PC-3 (cell line): Measurements from ENCODE around the gene TTLL12. TPM values are rescaled to one million over a fixed set of nuclear protein-coding genes. Genes with fewer than 3 reads are reported as not detected.

ENCODE experiments used
- ATAC-seq: fragments of 200-7000 bp; cut with Tn5 transposase; 2 replicates; pipeline ENCODE4 v1.9.1; 2020; ENCODE audit warnings: mild to moderate bottlenecking, moderate library complexity
- BruUV-seq: library from RNA; stranded (reverse); fragments of 400-500 nt; replicated peaks from 2 replicates; lab custom pipeline; 2021; lab: Mats Ljungman, UMichigan
- CTCF ChIA-PET: fragments of 300-600 bp; sonication (Branson Sonifier 250); formaldehyde crosslinking; loops from one replicate; lab custom pipeline; 2022; ENCODE audit warnings: antibody characterized with exemption; lab: Charles Lee
- POLR2A ChIA-PET: fragments of 300-600 bp; sonication (Branson Sonifier 250); formaldehyde crosslinking; loops from one replicate; lab custom pipeline; 2022; ENCODE audit warnings: antibody characterized with exemption; ENCODE audit not compliant: unreplicated experiment; lab: Charles Lee
- DNase-seq: peaks from one replicate; pipeline ENCODE4 v3.0.0-alpha.2; 2015
- H2AFZ ChIP-seq: fragments of 300-600 bp; sonication (generic); 2 replicates; pipeline ENCODE4 v1.6.0; 2016; ENCODE audit warnings: antibody characterized with exemption, low read length
- H3F3A ChIP-seq: fragments of 300-600 bp; sonication (generic); one replicate; pipeline ENCODE4 v1.6.0; 2017; ENCODE audit warnings: antibody characterized with exemption, low read length, control low read depth, mild to moderate bottlenecking; ENCODE audit not compliant: unreplicated experiment
- H3K27ac ChIP-seq: fragments of 300-600 bp; sonication (generic); 2 replicates; pipeline ENCODE4 v1.5.1; 2016; ENCODE audit warnings: mild to moderate bottlenecking, low read length
- H3K27me3 ChIP-seq: fragments of 300-600 bp; sonication (generic); 2 replicates; pipeline ENCODE4 v1.6.1; 2016; ENCODE audit warnings: low read length, mixed read lengths
- H3K36me3 ChIP-seq: fragments of 300-600 bp; sonication (generic); 2 replicates; pipeline ENCODE4 v1.6.1; 2016; ENCODE audit warnings: low read depth, mixed run types, low read length, mixed read lengths
- H3K4me1 ChIP-seq: fragments of 300-600 bp; sonication (generic); 2 replicates; pipeline ENCODE4 v1.5.1; 2016; ENCODE audit warnings: low read length; ENCODE audit not compliant: insufficient read depth
- H3K4me2 ChIP-seq: fragments of 300-600 bp; sonication (generic); 2 replicates; pipeline ENCODE4 v1.6.0; 2016; ENCODE audit warnings: low read length
- H3K4me3 ChIP-seq: fragments of 300-600 bp; sonication (generic); 2 replicates; pipeline ENCODE4 v1.5.1; 2016; ENCODE audit warnings: mild to moderate bottlenecking, low read length, mixed read lengths
- H3K79me2 ChIP-seq: fragments of 300-600 bp; sonication (generic); 2 replicates; pipeline ENCODE4 v1.6.1; 2017; ENCODE audit warnings: low read length, mixed read lengths
- H3K9ac ChIP-seq: fragments of 300-600 bp; sonication (generic); 2 replicates; pipeline ENCODE4 v1.6.0; 2016; ENCODE audit warnings: mild to moderate bottlenecking, low read length
- H3K9me2 ChIP-seq: fragments of 300-600 bp; sonication (generic); replicated peaks from 2 replicates; pipeline ENCODE4 v1.6.1; 2016; ENCODE audit warnings: mixed run types, low read length, mixed read lengths
- H3K9me3 ChIP-seq: fragments of 300-600 bp; sonication (generic); 2 replicates; pipeline ENCODE4 v1.6.1; 2016; ENCODE audit warnings: low read length, mixed read lengths
- H4K20me1 ChIP-seq: fragments of 300-600 bp; sonication (generic); 2 replicates; pipeline ENCODE4 v1.6.1; 2016; ENCODE audit warnings: low read length, mixed read lengths
- EZH2 ChIP-seq: fragments of 300-600 bp; sonication (generic); IDR thresholded peaks from one replicate; pipeline ENCODE4 v1.6.1; 2017; ENCODE audit warnings: antibody characterized with exemption, mild to moderate bottlenecking, low read length; ENCODE audit not compliant: unreplicated experiment
- EZH2phosphoT487 ChIP-seq: fragments of 300-600 bp; sonication (generic); IDR thresholded peaks from 2 replicates; pipeline ENCODE4 v1.6.1; 2018; ENCODE audit warnings: mild to moderate bottlenecking, antibody characterized with exemption, low read length, borderline replicate concordance
- intact Hi-C: fragments of 100-400 bp; cut with micrococcal nuclease; formaldehyde crosslinking; loops from 2 replicates; pipeline ENCODE4 v1.9.0; 2023
- total RNA-seq: library from RNA; depleted of rRNA; stranded (reverse); fragments of >200 nt; gene quantifications from 2 replicates; pipeline ENCODE4 v1.2.3, GENCODE V29; 2014
- TF ChIP-seq, protein P1 (sequence below): fragments of 300-600 bp; sonication (generic); conservative IDR thresholded peaks from 2 replicates; pipeline ENCODE4 v1.5.1; 2017; ENCODE audit warnings: antibody characterized with exemption, low read depth, mild to moderate bottlenecking, low read length

TTLL12 gene
- total RNA-seq, 1 experiment from 2014 or later, result 48.9 TPM

DNA sequence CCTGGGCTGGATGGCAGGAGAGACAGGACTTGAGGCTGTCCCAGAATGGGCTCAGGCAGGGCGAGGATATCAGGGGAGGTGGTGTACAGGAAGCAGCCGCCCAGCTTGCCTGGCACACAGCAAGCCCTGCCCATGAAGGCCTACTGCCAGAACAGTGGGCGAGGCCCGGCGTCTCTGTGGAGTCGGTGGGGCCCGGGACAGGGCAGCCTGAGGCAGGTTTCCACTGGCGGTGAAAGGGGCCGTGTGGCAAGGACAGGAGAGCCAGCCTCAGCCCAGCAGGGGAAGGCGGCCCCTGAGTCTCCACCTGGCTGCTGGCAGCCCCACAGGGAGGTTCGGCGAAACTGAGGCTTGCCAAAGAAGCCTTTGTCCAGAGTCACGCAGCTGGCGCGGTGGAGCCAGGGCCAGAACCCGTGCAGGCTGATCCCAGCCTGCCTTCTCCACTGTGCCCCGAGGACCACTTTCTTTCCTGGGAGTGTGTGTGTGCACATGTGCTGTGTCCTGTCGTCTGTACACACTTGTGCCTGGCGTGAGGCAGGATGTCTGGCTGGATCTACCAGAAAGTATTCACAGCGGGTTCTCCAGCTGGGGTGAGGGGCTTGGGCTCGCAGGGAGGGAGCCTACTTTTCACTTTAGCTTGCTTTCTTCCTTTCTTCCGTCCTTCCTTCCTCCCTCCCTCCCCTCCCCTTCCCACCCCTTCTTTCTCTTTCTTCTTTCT, 34.4 kb downstream of the TTLL12 start:
- peak; percentile 68 for DNase-seq
- H3K79me2 ChIP-seq, result peaks cover 54% of the 10 kb centered on the region

DNA sequence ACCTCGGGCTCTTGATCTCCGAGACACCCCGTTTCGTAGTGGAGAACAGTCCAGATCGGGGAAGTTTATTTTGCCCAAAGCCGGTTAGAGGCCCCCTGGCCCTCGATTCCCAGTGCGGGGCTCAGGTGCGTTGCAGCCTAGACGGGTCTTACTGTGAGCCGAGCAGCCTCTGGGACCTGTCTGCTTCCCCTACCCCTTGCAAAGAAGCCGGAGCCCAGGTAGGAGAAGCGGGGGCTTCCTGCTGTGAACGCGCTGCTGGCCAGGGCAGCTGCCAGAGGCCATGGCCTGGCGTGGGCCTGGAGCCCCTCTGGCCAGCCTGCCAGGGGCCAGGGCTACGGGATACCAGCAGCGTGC, 35.0 kb downstream of the TTLL12 start:
- BruUV-seq, result TSS peak; percentile 85
- H3K9me3 ChIP-seq, result no peaks in the 10 kb centered on the region
- no peaks in the 10 kb centered on the region for H3K27me3 ChIP-seq
- H3K4me3 ChIP-seq, result peak overlapping the region; percentile 70
- peaks cover 13% of the 10 kb centered on the region; the same call in 1 of the 2 replicates for H3K4me1 ChIP-seq
- H3K4me2 ChIP-seq, result peak overlapping the region; percentile 86
- H4K20me1 ChIP-seq, result peaks cover 3% of the 10 kb centered on the region; the same call in 1 of the 2 replicates
- H2AFZ ChIP-seq, result peak overlapping the region; percentile 75; the same call in 1 of the 2 replicates
- ATAC-seq (peak; percentile 19), DNase-seq (no peak)
- ChIA-PET POLR2A (no interaction called here), CTCF (no interaction called here)
- no peaks in the 10 kb centered on the region for H3K36me3 ChIP-seq
- H3K9me2 ChIP-seq, result no peaks in the 10 kb centered on the region
- TF ChIP-seq EZH2 (no peak), EZH2phosphoT487 (no peak)
- TF ChIP-seq, protein P1, sequence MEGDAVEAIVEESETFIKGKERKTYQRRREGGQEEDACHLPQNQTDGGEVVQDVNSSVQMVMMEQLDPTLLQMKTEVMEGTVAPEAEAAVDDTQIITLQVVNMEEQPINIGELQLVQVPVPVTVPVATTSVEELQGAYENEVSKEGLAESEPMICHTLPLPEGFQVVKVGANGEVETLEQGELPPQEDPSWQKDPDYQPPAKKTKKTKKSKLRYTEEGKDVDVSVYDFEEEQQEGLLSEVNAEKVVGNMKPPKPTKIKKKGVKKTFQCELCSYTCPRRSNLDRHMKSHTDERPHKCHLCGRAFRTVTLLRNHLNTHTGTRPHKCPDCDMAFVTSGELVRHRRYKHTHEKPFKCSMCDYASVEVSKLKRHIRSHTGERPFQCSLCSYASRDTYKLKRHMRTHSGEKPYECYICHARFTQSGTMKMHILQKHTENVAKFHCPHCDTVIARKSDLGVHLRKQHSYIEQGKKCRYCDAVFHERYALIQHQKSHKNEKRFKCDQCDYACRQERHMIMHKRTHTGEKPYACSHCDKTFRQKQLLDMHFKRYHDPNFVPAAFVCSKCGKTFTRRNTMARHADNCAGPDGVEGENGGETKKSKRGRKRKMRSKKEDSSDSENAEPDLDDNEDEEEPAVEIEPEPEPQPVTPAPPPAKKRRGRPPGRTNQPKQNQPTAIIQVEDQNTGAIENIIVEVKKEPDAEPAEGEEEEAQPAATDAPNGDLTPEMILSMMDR, result no peak
- H3K9ac ChIP-seq, result peak overlapping the region; percentile 89
- H3K79me2 ChIP-seq, result peaks cover 54% of the 10 kb centered on the region
- intact Hi-C loops, result no loop called here
- peak overlapping the region; percentile 73 for H3K27ac ChIP-seq
- H3F3A ChIP-seq, result no peaks in the 10 kb centered on the region

More for the DNA sequence above, 34.4 kb downstream of the TTLL12 start:
- peak overlapping the region; percentile 70 for H3K4me3 ChIP-seq
- ChIA-PET CTCF (no interaction called here), POLR2A (no interaction called here)
- H3K9ac ChIP-seq, result peak overlapping the region; percentile 89
- peak overlapping the region; percentile 86 for H3K4me2 ChIP-seq
- no peaks in the 10 kb centered on the region for H3K36me3 ChIP-seq
- BruUV-seq, result no TSS peak
- H3K9me2 ChIP-seq, result no peaks in the 10 kb centered on the region
- H2AFZ ChIP-seq, result peak overlapping the region; percentile 49; the same call in 1 of the 2 replicates
- H3K4me1 ChIP-seq, result peaks cover 13% of the 10 kb centered on the region; the same call in 1 of the 2 replicates
- ATAC-seq, result peak; percentile 88
- H3K9me3 ChIP-seq, result no peaks in the 10 kb centered on the region
- intact Hi-C loops, result no loop called here
- TF ChIP-seq EZH2 (no peak), EZH2phosphoT487 (no peak)
- TF ChIP-seq, protein P1, result no peak
- no peaks in the 10 kb centered on the region for H3K27me3 ChIP-seq
- no peaks in the 10 kb centered on the region for H3F3A ChIP-seq
- H4K20me1 ChIP-seq, result peaks cover 3% of the 10 kb centered on the region; the same call in 1 of the 2 replicates
- H3K27ac ChIP-seq, result peak overlapping the region; percentile 73
